Activated CD4-positive, alpha-beta T cell treated with anti-CD3 and anti-CD28 coated beads, Interleukin-2, amount 10 ng/mL, durations not matched to agents 7 days and 5 days (primary cell): ENCODE data around the gene NTN1. TPM values are rescaled to one million over a fixed set of nuclear protein-coding genes. Genes with fewer than 3 reads are reported as not detected.

Experiments
- CTCF ChIA-PET: fragments of 350-600 bp; sonication (Branson Sonifier 250); formaldehyde crosslinking; loops from one replicate; lab custom pipeline; 2021; ENCODE audit warnings: antibody characterized with exemption; lab: Charles Lee
- POLR2A ChIA-PET: fragments of 350-600 bp; sonication (Branson Sonifier 250); formaldehyde crosslinking; loops from one replicate; lab custom pipeline; 2021; ENCODE audit warnings: antibody characterized with exemption; lab: Charles Lee
- DNase-seq: peaks from one replicate; pipeline ENCODE4 v3.0.0-alpha.2; 2020
- H3K27ac Mint-ChIP-seq: one replicate; pipeline ENCODE4 v1.8.0; 2021; ENCODE audit warnings: mild to moderate bottlenecking, moderate library complexity, mixed read lengths
- H3K27me3 Mint-ChIP-seq: one replicate; pipeline ENCODE4 v1.8.0; 2021; ENCODE audit warnings: mixed read lengths
- H3K36me3 Mint-ChIP-seq: one replicate; pipeline ENCODE4 v1.8.0; 2021; ENCODE audit warnings: low read depth, mixed read lengths
- H3K4me1 Mint-ChIP-seq: one replicate; pipeline ENCODE4 v1.8.0; 2021; ENCODE audit warnings: mixed read lengths
- H3K4me3 Mint-ChIP-seq: one replicate; pipeline ENCODE4 v1.8.0; 2021; ENCODE audit warnings: mild to moderate bottlenecking, moderate library complexity, mixed read lengths
- H3K9me3 Mint-ChIP-seq: one replicate; pipeline ENCODE4 v1.8.0; 2021; ENCODE audit warnings: mixed read lengths
- total RNA-seq, 2 experiments: library from RNA; stranded (reverse); gene quantifications; one replicate each; pipeline ENCODE4 v1.2.3, GENCODE V29; 2021

NTN1 gene
- total RNA-seq, 2 experiments from 2014 or later, result 0.02 to 0.10 TPM

- no peak overlapping the region for H3K27ac Mint-ChIP-seq
- peaks cover 3% of the 10 kb centered on the region for H3K4me1 Mint-ChIP-seq
- no peaks in the 10 kb centered on the region for H3K9me3 Mint-ChIP-seq
- ChIA-PET CTCF (no interaction called here), POLR2A (no interaction called here)
- no peaks in the 10 kb centered on the region for H3K27me3 Mint-ChIP-seq
- H3K4me3 Mint-ChIP-seq, result no peak overlapping the region
- H3K36me3 Mint-ChIP-seq, result no peaks in the 10 kb centered on the region
- no peak for DNase-seq
Measured at GRCh38 chr17:9223531-9223930, 202.2 kb downstream of the NTN1 start.

- H3K27ac Mint-ChIP-seq, result no peak overlapping the region
- no peak overlapping the region for H3K4me3 Mint-ChIP-seq
- no peaks in the 10 kb centered on the region for H3K36me3 Mint-ChIP-seq
- no peak for DNase-seq
- ChIA-PET CTCF (no interaction called here), POLR2A (no interaction called here)
- H3K27me3 Mint-ChIP-seq, result no peaks in the 10 kb centered on the region
- H3K9me3 Mint-ChIP-seq, result no peaks in the 10 kb centered on the region
- peaks cover 3% of the 10 kb centered on the region for H3K4me1 Mint-ChIP-seq
Measured at GRCh38 chr17:9224485-9224884, 203.2 kb downstream of the NTN1 start.

DNA sequence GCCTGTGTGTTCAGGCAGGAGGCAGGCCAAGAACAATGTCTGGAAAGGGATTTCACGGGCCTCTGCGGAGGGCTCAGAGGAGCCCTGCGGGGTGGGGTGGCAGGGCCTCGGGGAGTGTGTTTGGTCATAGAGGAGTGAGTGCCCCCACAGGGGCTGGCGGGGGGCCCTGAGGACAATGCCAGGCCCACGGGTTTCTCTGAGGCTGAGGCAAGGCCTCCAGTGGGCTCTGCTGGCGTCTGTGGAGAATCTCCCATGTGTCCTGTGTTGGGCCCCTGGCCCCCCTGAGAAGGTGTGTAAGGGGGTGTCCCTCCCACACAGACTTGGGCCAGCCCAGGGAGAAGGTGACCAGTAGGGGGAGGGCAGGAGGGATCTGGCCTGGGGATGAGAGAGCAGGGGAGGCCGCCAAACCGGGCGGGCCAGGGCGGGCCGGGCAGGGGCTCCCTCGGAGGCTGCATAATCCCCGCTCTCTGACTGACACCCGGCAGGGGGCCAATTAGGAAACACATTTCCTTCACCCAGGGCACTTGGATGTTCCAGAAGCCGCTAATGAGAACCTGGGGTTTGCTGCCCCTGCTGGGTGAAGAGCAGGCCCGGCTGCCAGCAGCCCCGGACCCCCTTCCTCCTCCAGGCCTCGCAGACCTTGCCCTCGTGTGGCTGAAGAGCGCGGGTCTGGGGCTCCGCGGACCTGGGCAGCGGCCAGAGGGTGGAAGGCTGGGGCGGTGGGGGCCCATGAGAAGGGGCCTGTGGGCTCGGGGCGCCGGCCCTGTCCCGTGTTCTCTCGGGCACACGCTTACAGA is 204.2 kb downstream of the NTN1 start:
- Mint-ChIP-seq H3K4me1 (peaks cover 3% of the 10 kb centered on the region), H3K4me3 (no peak overlapping the region), H3K36me3 (no peaks in the 10 kb centered on the region), H3K27me3 (no peaks in the 10 kb centered on the region), H3K9me3 (no peaks in the 10 kb centered on the region), H3K27ac (no peak overlapping the region)
- DNase-seq, result no peak
- CTCF ChIA-PET, result interaction anchor here (0.6 kb wide), 1 partner anchor 30 kb away, joined by 3 read pairs; no protein-coding TSS in a partner anchor
- POLR2A ChIA-PET, result no interaction called here

GRCh38 chr17:9226130-9226793 is 205.0 kb downstream of the NTN1 start:
- H3K4me3 Mint-ChIP-seq, result no peak overlapping the region

DNA sequence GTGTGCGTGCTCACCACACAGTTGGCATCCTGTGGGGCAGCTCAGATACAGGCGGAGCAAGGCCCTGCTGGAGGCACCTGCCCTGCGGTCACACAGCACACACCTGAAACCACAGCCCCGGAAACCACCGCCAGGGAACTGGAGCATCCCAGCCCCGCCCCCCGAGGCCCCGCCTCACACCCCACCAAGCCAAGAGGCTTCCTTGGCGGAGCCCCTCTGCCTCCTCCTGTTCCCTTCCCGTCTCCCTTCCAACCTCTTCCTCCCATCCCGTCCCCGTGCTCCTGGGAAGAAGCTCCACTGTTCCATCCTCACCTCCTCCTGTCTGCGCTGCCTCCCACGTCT is 205.5 kb downstream of the NTN1 start:
- no peaks in the 10 kb centered on the region for H3K36me3 Mint-ChIP-seq
- peaks cover 3% of the 10 kb centered on the region for H3K4me1 Mint-ChIP-seq
- CTCF ChIA-PET, result no interaction called here
- peak; percentile 62 for DNase-seq
- POLR2A ChIA-PET, result interaction anchor here (0.6 kb wide), 1 partner anchor 9 kb away, joined by 3 read pairs; no protein-coding TSS in a partner anchor
- no peaks in the 10 kb centered on the region for H3K27me3 Mint-ChIP-seq
- H3K9me3 Mint-ChIP-seq, result no peaks in the 10 kb centered on the region
- no peak overlapping the region for H3K4me3 Mint-ChIP-seq
- no peak overlapping the region for H3K27ac Mint-ChIP-seq

More at GRCh38 chr17:9226130-9226793, 205.0 kb downstream of the NTN1 start:
- ChIA-PET CTCF (no interaction called here), POLR2A (interaction anchor here (0.6 kb wide), 1 partner anchor 10 kb away, joined by 3 read pairs; no protein-coding TSS in a partner anchor)
- Mint-ChIP-seq H3K27ac (no peak overlapping the region), H3K36me3 (no peaks in the 10 kb centered on the region), H3K27me3 (no peaks in the 10 kb centered on the region), H3K9me3 (no peaks in the 10 kb centered on the region), H3K4me1 (peaks cover 3% of the 10 kb centered on the region)
- no peak for DNase-seq

DNA sequence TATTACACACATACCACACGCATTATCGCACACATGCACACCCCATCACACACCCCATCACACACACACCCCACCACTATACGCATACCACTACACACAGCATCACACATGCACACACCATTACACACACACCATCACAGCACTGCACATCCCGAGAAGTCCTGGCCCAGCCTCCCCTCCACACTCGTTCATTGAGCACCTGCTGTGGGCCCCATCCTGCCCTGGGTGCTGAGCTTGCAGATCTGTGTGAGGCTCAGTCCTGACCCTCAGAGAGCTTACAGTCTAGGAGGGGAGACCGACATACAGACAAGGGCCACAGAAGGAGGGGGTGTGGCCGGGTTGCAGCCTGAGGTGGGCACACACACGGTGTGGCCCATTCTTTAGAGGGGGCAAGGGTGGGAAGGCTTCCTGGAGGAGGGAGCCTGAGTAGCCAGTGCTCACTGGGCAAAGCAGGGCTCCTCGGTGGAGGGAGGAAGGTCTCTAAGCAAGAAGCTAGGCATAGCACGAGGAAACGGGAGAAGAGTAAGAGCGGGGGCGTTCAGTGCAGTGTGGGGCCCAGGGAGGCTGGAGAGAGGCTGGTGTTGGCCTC is 206.6 kb downstream of the NTN1 start:
- CTCF ChIA-PET, result interaction anchor here (0.6 kb wide), 1 partner anchor 841 kb away, joined by 4 read pairs; no protein-coding TSS in a partner anchor
- Mint-ChIP-seq H3K4me3 (no peak overlapping the region), H3K4me1 (peaks cover 3% of the 10 kb centered on the region), H3K9me3 (no peaks in the 10 kb centered on the region), H3K27ac (no peak overlapping the region), H3K27me3 (no peaks in the 10 kb centered on the region), H3K36me3 (no peaks in the 10 kb centered on the region)
- POLR2A ChIA-PET, result no interaction called here
- DNase-seq, result no peak

DNA sequence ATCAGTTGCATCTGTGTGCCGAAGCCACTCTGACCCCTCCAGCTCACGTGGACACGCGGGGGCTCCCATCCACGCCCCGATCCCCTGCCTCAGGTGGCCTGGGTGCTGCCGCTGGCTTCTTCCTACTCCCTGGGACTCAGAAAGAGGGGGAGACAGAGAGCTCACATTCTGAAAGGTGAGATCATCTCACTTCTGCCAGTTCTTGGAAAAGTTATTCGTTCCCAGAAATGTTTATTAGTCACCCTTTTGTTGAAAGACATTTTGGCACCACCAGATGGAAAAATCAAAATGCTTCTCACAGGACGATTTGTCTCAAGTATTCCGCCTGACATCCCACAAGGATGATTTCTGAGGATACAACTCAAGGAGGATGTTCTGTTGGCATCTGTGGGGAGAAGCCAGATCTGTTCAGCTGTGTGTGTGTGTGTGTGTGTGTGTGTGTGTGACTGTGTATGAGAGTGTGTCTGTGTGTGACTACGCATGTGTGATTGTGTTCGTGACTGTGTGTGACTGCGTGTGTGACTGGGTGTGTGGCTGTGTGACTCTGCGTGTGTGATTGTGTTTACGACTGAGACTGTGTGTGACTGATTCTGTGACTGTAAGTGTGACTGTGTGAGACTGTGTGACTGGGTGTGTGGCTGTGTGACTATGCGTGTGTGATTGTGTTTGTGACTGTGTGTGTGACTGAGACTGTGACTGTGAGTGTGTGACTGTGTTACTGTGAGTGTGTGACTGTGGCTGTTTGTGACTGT is 207.3 kb downstream of the NTN1 start:
- ChIA-PET POLR2A (no interaction called here), CTCF (interaction anchor here (0.6 kb wide), 1 partner anchor 842 kb away, joined by 4 read pairs; no protein-coding TSS in a partner anchor)
- H3K27ac Mint-ChIP-seq, result no peak overlapping the region
- no peaks in the 10 kb centered on the region for H3K36me3 Mint-ChIP-seq
- peaks cover 3% of the 10 kb centered on the region for H3K4me1 Mint-ChIP-seq
- no peaks in the 10 kb centered on the region for H3K27me3 Mint-ChIP-seq
- no peak for DNase-seq
- no peaks in the 10 kb centered on the region for H3K9me3 Mint-ChIP-seq
- H3K4me3 Mint-ChIP-seq, result no peak overlapping the region

GRCh38 chr17:9229160-9229825 is 208.0 kb downstream of the NTN1 start:
- Mint-ChIP-seq H3K4me1 (peaks cover 3% of the 10 kb centered on the region), H3K27me3 (no peaks in the 10 kb centered on the region), H3K9me3 (no peaks in the 10 kb centered on the region), H3K4me3 (no peak overlapping the region), H3K27ac (no peak overlapping the region), H3K36me3 (no peaks in the 10 kb centered on the region)
- POLR2A ChIA-PET, result no interaction called here
- CTCF ChIA-PET, result no interaction called here
- DNase-seq, result no peak

GRCh38 chr17:9229826-9230201 is 208.5 kb downstream of the NTN1 start:
- no peak for DNase-seq
- no peaks in the 10 kb centered on the region for H3K9me3 Mint-ChIP-seq
- ChIA-PET CTCF (no interaction called here), POLR2A (no interaction called here)
- H3K27me3 Mint-ChIP-seq, result no peaks in the 10 kb centered on the region
- peaks cover 3% of the 10 kb centered on the region for H3K4me1 Mint-ChIP-seq
- H3K4me3 Mint-ChIP-seq, result no peak overlapping the region
- no peaks in the 10 kb centered on the region for H3K36me3 Mint-ChIP-seq
- H3K27ac Mint-ChIP-seq, result no peak overlapping the region

DNA sequence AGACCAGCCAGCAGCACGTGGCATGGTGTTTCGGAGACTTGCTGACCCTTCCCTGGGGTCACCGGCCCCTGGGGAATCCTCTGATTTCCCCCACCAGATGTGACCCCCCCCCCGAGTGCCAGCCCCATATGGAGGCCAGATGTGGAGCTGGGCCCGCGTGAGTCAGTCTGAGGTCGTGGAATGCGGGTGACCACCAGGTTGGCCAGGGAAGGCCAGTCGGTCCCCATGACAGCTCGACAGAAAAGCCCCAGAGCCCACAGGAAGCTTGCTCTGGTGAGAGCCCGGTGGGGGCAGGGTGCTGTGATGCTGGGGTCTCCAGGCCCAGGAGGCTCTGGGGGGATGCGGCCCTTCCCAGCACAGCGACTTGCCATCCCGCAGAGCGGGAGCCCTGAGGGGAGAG is 209.0 kb downstream of the NTN1 start:
- no peak for DNase-seq
- POLR2A ChIA-PET, result no interaction called here
- H3K4me3 Mint-ChIP-seq, result no peak overlapping the region
- H3K27me3 Mint-ChIP-seq, result no peaks in the 10 kb centered on the region
- peaks cover 3% of the 10 kb centered on the region for H3K4me1 Mint-ChIP-seq
- H3K27ac Mint-ChIP-seq, result no peak overlapping the region
- no peaks in the 10 kb centered on the region for H3K36me3 Mint-ChIP-seq
- peaks cover 2% of the 10 kb centered on the region for H3K9me3 Mint-ChIP-seq
- CTCF ChIA-PET, result no interaction called here

DNA sequence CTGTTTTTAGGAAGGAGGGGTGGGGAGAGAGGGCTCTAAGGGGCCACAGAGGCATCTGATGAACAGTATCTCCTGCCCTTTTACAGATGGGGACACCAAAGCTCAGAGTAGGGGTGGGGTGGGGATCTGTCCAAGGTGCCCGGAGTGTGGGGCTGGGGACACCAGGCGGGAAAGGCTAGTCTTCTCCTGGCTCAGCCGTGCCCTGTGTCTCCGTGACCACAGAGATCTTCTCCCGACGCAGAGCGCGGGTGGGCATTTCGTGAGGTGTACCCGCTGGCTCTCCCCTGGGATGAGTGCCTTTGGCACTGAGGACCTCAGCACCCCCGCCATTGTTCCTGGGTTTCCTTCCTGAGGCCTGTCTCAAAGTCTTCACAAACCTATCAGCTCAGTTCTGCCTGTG is 209.6 kb downstream of the NTN1 start:
- peaks cover 2% of the 10 kb centered on the region for H3K9me3 Mint-ChIP-seq
- POLR2A ChIA-PET, result no interaction called here
- H3K27ac Mint-ChIP-seq, result no peak overlapping the region
- H3K27me3 Mint-ChIP-seq, result no peaks in the 10 kb centered on the region
- no peak overlapping the region for H3K4me3 Mint-ChIP-seq
- H3K4me1 Mint-ChIP-seq, result peaks cover 3% of the 10 kb centered on the region
- CTCF ChIA-PET, result no interaction called here
- no peaks in the 10 kb centered on the region for H3K36me3 Mint-ChIP-seq
- no peak for DNase-seq

DNA sequence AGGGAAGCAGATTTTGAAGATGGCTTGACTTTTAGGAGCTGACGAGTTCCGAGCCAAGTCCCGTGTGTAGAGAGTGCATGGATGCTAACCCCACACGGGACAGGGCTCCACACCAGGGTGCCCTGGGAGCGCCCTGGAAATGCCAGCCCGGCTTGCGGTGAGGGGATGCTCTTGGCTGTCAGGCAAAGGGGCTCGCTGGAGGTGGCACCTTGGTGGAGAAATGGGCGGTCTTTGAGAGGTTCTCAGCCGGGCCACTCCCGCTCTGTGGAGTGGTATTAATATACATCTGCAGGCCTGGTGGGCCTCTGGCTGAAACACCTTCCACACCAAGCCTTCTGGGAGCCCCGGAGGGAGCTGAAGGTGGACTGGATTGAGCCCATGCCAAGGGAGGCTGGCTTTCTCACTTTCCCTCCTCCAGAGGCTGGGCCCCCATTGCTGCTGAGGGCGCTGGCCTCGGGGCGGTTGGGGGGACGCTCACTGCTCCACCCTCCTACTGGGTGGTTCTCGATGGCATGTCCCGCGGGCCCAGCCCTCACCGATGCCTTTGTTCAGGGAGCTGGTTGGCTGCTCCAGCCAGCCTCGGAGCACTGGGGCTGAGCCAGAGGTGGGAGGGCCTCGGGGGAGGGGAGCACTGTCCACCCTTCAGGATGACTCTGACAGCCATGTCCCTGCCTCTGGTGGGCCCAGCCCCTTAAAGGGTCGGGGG is 210.3 kb downstream of the NTN1 start:
- POLR2A ChIA-PET, result no interaction called here

More for the DNA sequence above, 210.3 kb downstream of the NTN1 start:
- Mint-ChIP-seq H3K36me3 (no peaks in the 10 kb centered on the region), H3K9me3 (peaks cover 2% of the 10 kb centered on the region), H3K4me1 (peaks cover under 1% of the 10 kb centered on the region), H3K4me3 (no peak overlapping the region), H3K27ac (no peak overlapping the region), H3K27me3 (no peaks in the 10 kb centered on the region)
- CTCF ChIA-PET, result no interaction called here
- DNase-seq, result no peak
